Karpas-422 (cell line): Measurements from ENCODE around the gene HRCT1. TPM values are rescaled to one million over a fixed set of nuclear protein-coding genes. Genes with fewer than 3 reads are reported as not detected.

Experiments
- DNase-seq: peaks from one replicate; pipeline ENCODE4 v3.0.0-alpha.2; 2015
- H2AFZ ChIP-seq: fragments of 200-600 bp; sonication (generic); 2 replicates; pipeline ENCODE4 v1.6.1; 2014; ENCODE audit warnings: antibody characterized with exemption, low read length, mixed read lengths
- H3K27ac ChIP-seq: fragments of 200-600 bp; sonication (generic); 2 replicates; pipeline ENCODE4 v1.5.1; 2014; ENCODE audit warnings: mild to moderate bottlenecking, low read length, moderate library complexity
- H3K27me3 ChIP-seq: fragments of 200-600 bp; sonication (generic); 2 replicates; pipeline ENCODE4 v1.6.1; 2014; ENCODE audit warnings: low read length, mixed read lengths
- H3K36me3 ChIP-seq: fragments of 200-600 bp; sonication (generic); 2 replicates; pipeline ENCODE4 v1.6.1; 2014; ENCODE audit warnings: low read length, mixed read lengths; ENCODE audit not compliant: insufficient read depth
- H3K4me1 ChIP-seq: fragments of 200-600 bp; sonication (generic); 2 replicates; pipeline ENCODE4 v1.6.1; 2014; ENCODE audit warnings: mild to moderate bottlenecking, low read length, mixed read lengths
- H3K4me2 ChIP-seq: fragments of 200-600 bp; sonication (generic); 2 replicates; pipeline ENCODE4 v1.6.1; 2014; ENCODE audit warnings: low read length, low read depth, mild to moderate bottlenecking; ENCODE audit not compliant: poor library complexity, severe bottlenecking
- H3K4me3 ChIP-seq: fragments of 200-600 bp; sonication (generic); 2 replicates; pipeline ENCODE4 v1.5.1; 2014; ENCODE audit warnings: mild to moderate bottlenecking, antibody characterized with exemption, low read length, mixed read lengths
- H3K79me2 ChIP-seq: fragments of 200-600 bp; sonication (generic); 2 replicates; pipeline ENCODE4 v1.6.1; 2014; ENCODE audit warnings: mild to moderate bottlenecking, low read length, mixed read lengths
- H3K9ac ChIP-seq: fragments of 200-600 bp; sonication (generic); 2 replicates; pipeline ENCODE4 v1.6.0; 2014; ENCODE audit warnings: low read length
- H3K9me2 ChIP-seq: fragments of 200-600 bp; sonication (generic), shearing (Covaris generic); replicated peaks from 2 replicates; pipeline ENCODE4 v1.6.0; 2014; ENCODE audit warnings: mild to moderate bottlenecking, low read length, moderate library complexity; ENCODE audit not compliant: insufficient read depth
- H3K9me3 ChIP-seq: fragments of 300-700, 200-600 bp; sonication (generic); 2 replicates; pipeline ENCODE4 v1.6.1; 2014; ENCODE audit warnings: low read length, mixed read lengths
- H4K20me1 ChIP-seq: fragments of 200-600 bp; sonication (generic); 2 replicates; pipeline ENCODE4 v1.6.1; 2014; ENCODE audit warnings: mild to moderate bottlenecking, antibody characterized with exemption, low read length, low read depth; ENCODE audit not compliant: insufficient read depth
- total RNA-seq: library from RNA; depleted of rRNA; stranded (reverse); fragments of >200 nt; shearing (Covaris generic); gene quantifications from 2 replicates; pipeline ENCODE4 v1.2.3, GENCODE V29; 2014; ENCODE audit warnings: low replicate concordance

Gene HRCT1
- total RNA-seq, 1 experiment from 2014 or later: not detected

DNA sequence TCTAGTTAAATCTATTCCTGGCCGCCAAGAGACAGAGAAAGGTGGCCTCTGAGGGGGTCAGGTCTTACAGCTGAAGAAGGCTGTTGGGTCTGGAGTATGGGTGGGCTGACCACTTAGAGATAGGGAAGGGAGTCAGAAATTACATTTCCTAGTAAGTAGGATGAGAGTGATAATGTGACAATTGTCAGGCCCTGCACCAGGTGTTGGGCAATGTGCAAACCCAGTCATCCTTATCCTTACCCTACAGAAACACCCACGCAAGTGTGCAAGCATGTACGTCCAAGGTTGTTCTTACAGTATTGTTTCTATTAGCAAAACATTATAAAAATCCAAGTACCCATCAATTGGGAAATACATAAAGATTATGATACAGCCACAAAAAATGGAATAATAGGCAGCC lies 12.8 kb downstream of the HRCT1 start:
- no peaks in the 10 kb centered on the region for H3K79me2 ChIP-seq
- H3K9ac ChIP-seq: no peak overlapping the region
- H3K4me1 ChIP-seq: no peaks in the 10 kb centered on the region
- H3K27ac ChIP-seq: no peak overlapping the region
- no peak overlapping the region for H3K4me3 ChIP-seq
- no peaks in the 10 kb centered on the region for H3K36me3 ChIP-seq
- H2AFZ ChIP-seq: no peak overlapping the region
- no peaks in the 10 kb centered on the region for H4K20me1 ChIP-seq
- no peak for DNase-seq
- H3K4me2 ChIP-seq: no peak overlapping the region
- no peaks in the 10 kb centered on the region for H3K9me3 ChIP-seq
- no peaks in the 10 kb centered on the region for H3K9me2 ChIP-seq
- H3K27me3 ChIP-seq: no peaks in the 10 kb centered on the region

DNA sequence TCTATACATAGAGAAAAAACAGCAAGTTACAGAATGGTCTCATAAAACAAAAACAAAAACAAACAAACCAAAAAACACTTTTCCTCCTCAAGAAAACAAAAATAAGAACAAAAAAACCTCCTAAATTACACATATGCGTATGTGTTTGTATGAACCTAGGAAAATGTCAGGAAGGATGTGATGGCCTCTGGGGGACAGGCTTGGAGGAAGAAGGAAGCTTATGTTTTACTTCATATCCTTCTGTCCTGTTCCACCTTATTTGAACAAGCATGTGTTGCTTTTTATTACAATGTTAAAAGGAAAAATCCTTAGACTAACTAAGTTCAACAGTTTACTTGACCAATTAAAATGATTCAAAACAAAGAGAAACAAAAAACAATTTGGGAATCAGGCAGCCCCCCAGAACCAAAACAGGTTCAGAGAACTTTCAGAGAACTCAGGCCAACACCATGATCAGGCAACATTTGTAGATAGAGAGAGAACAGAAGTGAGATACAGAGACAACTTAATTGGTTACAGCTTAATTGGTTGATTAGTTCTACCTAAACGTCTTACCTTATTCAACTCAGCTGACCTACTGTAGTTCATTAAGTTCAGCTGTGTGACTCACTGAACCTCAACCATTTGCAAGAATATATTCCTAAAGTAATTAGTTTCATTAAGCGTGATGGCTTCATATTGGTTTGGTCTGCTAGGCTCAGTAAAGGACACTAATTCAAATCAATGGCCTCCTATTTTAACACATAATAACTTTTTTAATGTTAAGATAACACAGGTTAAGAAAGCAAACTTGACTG lies 13.4 kb downstream of the HRCT1 start:
- H3K9ac ChIP-seq: no peak overlapping the region
- H3K27me3 ChIP-seq: no peaks in the 10 kb centered on the region
- no peak overlapping the region for H3K4me2 ChIP-seq
- H3K4me1 ChIP-seq: no peaks in the 10 kb centered on the region
- no peak overlapping the region for H3K27ac ChIP-seq
- H3K4me3 ChIP-seq: no peak overlapping the region
- no peaks in the 10 kb centered on the region for H3K79me2 ChIP-seq
- no peaks in the 10 kb centered on the region for H3K36me3 ChIP-seq
- no peak overlapping the region for H2AFZ ChIP-seq
- H3K9me2 ChIP-seq: no peaks in the 10 kb centered on the region
- no peaks in the 10 kb centered on the region for H4K20me1 ChIP-seq
- no peak for DNase-seq
- no peaks in the 10 kb centered on the region for H3K9me3 ChIP-seq

DNA sequence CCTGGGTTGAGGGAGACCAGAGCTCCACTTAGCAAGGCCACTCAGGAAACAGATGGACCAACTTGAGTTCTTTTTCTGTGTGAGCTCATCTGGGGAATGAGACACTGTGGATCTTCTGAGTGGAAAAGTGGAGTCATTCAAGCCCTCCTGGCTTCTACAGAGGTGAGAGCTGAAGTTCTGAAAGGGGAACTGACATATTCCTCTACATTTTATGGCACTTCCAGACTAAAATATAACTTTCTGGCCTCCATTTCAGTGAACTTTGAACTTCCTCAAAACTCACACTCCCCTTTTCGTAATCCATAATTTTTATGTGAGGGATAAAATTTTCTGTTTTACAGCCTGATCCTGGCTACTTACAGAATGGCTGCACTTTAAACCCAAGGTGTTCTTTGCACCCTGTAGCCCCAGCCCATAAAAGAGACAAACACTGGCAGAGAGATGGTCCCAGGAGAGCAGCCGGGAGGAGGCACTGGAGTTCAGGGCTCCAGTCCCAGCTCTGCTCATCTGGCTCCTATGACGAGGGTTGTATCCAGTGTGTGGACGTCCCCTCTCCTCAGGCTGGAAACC lies 14.1 kb downstream of the HRCT1 start:
- no peak overlapping the region for H2AFZ ChIP-seq

DNA sequence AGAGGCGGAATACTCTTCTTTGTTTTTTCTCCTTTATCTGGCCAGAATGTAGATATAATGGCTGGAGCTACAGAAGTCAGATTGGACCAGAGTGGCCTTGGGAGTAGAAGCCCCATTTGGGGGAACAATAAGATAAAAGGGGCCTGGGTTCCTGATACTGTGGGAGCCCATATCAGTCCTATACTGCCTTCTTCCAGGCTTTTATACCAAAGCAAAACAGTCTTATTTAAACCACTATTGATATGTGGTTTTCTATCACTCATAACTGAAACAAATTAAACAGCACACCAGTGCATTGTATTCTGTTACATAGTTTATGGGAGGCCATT lies 17.6 kb downstream of the HRCT1 start:
- Histone ChIP-seq H3K27ac (no peak overlapping the region), H3K9me2 (no peaks in the 10 kb centered on the region), H3K36me3 (no peaks in the 10 kb centered on the region), H3K4me2 (no peak overlapping the region), H3K4me1 (no peaks in the 10 kb centered on the region), H3K27me3 (no peaks in the 10 kb centered on the region), H3K4me3 (no peak overlapping the region), H4K20me1 (no peaks in the 10 kb centered on the region), H3K9ac (no peak overlapping the region), H2AFZ (no peak overlapping the region), H3K9me3 (no peaks in the 10 kb centered on the region), H3K79me2 (no peaks in the 10 kb centered on the region)
- no peak for DNase-seq

More for the DNA sequence above, 14.1 kb downstream of the HRCT1 start:
- H3K9ac ChIP-seq: no peak overlapping the region
- H3K9me3 ChIP-seq: no peaks in the 10 kb centered on the region
- no peaks in the 10 kb centered on the region for H3K9me2 ChIP-seq
- H3K79me2 ChIP-seq: no peaks in the 10 kb centered on the region
- H3K4me3 ChIP-seq: no peak overlapping the region
- no peak overlapping the region for H3K27ac ChIP-seq
- H3K36me3 ChIP-seq: no peaks in the 10 kb centered on the region
- H3K4me1 ChIP-seq: no peaks in the 10 kb centered on the region
- no peaks in the 10 kb centered on the region for H4K20me1 ChIP-seq
- H3K27me3 ChIP-seq: no peaks in the 10 kb centered on the region
- H3K4me2 ChIP-seq: no peak overlapping the region
- DNase-seq: no peak

DNA sequence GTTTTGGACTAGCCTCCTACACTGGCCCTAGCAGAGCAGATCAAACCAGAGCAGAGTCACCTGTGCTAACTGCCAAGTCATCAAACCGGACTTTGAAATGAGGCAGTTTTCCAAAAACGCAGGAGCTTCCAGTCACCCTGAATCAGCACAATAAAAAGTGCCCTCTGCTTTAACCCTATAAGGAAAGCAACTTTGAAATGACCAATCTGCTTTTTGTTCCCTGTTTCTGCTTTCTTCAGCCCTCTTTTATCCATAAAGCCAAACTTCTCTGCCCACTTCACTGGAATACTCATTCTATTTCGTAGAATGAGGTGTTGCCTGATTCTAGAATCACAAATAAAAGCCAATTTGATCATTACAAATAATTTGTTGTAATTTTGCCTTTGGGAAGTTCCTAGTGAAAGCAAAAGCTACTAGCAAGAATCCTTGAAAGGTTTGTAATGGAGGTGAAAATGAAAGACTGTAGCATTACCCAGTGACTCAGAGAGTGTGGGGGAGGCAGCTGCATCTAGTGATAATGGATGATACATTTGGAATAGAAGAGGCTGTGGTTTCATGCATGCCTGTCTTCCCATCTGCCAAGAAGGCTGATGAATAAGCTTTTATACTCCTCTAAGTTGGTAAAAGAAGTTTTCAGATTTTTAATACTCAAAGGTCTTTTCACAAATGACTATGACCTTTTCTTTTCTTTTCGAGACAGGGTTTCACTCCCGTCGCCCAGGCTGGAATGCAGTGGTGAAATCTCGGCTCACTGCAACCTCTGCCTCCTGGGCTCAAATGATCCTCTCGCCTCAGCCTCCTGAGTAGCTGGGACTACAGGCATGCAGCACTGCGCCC lies 18.1 kb downstream of the HRCT1 start:
- Histone ChIP-seq H3K4me1 (no peaks in the 10 kb centered on the region), H3K27me3 (no peaks in the 10 kb centered on the region), H3K79me2 (no peaks in the 10 kb centered on the region), H3K36me3 (no peaks in the 10 kb centered on the region), H3K9me2 (no peaks in the 10 kb centered on the region), H3K27ac (no peak overlapping the region), H4K20me1 (no peaks in the 10 kb centered on the region), H3K4me2 (no peak overlapping the region), H3K4me3 (no peak overlapping the region), H3K9ac (no peak overlapping the region), H3K9me3 (no peaks in the 10 kb centered on the region), H2AFZ (no peak overlapping the region)
- DNase-seq: no peak

DNA sequence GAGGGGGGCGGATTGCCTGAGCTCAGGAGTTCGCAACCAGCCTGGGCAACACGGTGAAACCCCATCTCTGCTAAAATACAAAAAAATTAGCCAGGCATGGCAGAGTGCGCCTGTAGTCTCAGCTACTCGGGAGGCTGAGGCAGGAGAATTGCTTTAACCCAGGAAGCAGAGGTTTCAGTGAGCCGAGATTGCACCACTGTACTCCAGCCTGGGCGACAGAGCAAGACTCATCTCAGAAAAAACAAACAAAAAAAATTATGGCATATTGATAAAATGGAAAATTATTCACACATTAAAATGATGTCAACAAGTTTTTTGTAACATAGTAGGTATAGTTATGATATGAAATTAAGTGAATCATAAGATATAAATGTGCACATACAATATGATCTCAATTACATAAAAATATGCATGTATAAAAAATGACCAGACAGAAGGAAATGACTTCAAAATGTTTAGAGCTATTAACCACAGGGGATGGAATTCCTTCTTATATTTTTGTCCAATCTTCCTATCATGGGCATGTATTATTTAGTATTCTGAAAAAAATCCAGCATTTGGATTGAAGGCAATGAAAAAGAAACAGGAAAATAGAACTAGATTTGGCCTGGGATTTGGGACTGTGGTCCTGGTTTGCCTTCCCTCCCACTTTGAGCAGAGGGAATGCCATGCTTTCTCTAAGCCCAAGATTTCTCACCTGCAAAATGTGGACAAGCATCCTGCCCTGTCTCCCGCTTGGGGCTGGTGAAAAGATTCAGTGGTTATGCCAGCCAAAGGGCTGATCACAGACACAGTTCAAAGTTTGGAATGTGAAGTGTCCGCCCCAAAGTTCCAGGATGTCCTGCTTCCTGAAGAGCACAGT lies 22.8 kb downstream of the HRCT1 start:
- Histone ChIP-seq H3K9me2 (no peaks in the 10 kb centered on the region), H3K27ac (no peak overlapping the region), H2AFZ (no peak overlapping the region), H3K4me2 (no peak overlapping the region), H3K4me1 (no peaks in the 10 kb centered on the region), H3K9me3 (no peaks in the 10 kb centered on the region), H3K27me3 (no peaks in the 10 kb centered on the region), H3K36me3 (no peaks in the 10 kb centered on the region), H3K9ac (no peak overlapping the region), H3K4me3 (no peak overlapping the region), H3K79me2 (no peaks in the 10 kb centered on the region), H4K20me1 (no peaks in the 10 kb centered on the region)
- DNase-seq: no peak

DNA sequence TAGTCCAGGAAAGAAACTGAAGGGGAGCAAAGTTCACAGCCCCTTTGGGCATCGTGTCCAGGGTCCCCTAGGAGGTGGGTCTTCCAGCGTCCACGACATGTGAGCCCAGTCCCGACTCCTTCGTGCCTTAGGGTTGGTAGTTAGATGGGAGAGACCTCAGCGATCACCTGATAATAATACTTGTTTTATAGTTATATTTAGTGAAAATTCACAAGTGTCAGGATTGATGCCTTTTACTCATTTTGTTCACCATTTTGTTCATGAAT lies 23.4 kb downstream of the HRCT1 start:
- H2AFZ ChIP-seq: no peak overlapping the region
- H3K4me1 ChIP-seq: no peaks in the 10 kb centered on the region
- no peaks in the 10 kb centered on the region for H3K79me2 ChIP-seq
- H3K4me2 ChIP-seq: no peak overlapping the region
- no peak overlapping the region for H3K9ac ChIP-seq
- no peak overlapping the region for H3K4me3 ChIP-seq
- H3K9me2 ChIP-seq: no peaks in the 10 kb centered on the region
- no peaks in the 10 kb centered on the region for H3K36me3 ChIP-seq
- no peaks in the 10 kb centered on the region for H3K27me3 ChIP-seq
- DNase-seq: no peak
- no peak overlapping the region for H3K27ac ChIP-seq
- H3K9me3 ChIP-seq: no peaks in the 10 kb centered on the region
- no peaks in the 10 kb centered on the region for H4K20me1 ChIP-seq

DNA sequence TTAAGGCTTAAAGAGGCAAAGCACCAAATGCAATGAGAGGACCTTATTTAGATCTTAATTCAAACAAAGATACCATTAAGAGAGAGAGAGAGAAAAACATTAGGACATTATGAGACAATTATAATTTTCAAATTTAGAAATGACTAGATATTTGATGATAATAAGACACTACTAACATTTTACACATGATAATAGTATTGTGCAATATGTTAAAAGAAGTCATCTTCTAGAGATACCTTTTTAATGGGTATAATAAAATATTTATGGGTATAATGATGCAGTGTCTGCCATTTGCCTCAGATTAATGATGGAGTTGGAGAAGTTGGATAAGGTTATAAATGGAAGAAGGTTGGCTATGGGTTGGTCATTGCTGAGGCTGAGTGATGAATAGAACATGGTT lies 24.5 kb downstream of the HRCT1 start:
- Histone ChIP-seq H3K4me2 (no peak overlapping the region), H3K9ac (no peak overlapping the region), H3K27ac (no peak overlapping the region), H4K20me1 (no peaks in the 10 kb centered on the region), H3K4me3 (no peak overlapping the region), H3K4me1 (no peaks in the 10 kb centered on the region), H3K27me3 (no peaks in the 10 kb centered on the region), H3K36me3 (no peaks in the 10 kb centered on the region), H2AFZ (no peak overlapping the region), H3K9me3 (no peaks in the 10 kb centered on the region), H3K79me2 (no peaks in the 10 kb centered on the region), H3K9me2 (no peaks in the 10 kb centered on the region)
- no peak for DNase-seq
